GM15510 (cell line): ENCODE measurements around the gene SLC27A5.
A peak's percentile ranks its signal among the peaks of the same experiment; 100 is the strongest.

Experiments
- POLR2A ChIP-seq: IDR thresholded peaks from 3 replicates; pipeline ENCODE4 v1.6.1; 2011; ENCODE audit warnings: borderline replicate concordance; ENCODE audit not compliant: insufficient read length; ENCODE audit errors: extremely low read depth

SLC27A5 gene

GRCh38 chr19:58511353-58512208 lies at the start of gene SLC27A5:
Gene SLC27A5 (minus strand): TSS chr19:58511992. CDS start chr19:58511955, 37 bp downstream.
- TF ChIP-seq POLR2A: no peak

DNA sequence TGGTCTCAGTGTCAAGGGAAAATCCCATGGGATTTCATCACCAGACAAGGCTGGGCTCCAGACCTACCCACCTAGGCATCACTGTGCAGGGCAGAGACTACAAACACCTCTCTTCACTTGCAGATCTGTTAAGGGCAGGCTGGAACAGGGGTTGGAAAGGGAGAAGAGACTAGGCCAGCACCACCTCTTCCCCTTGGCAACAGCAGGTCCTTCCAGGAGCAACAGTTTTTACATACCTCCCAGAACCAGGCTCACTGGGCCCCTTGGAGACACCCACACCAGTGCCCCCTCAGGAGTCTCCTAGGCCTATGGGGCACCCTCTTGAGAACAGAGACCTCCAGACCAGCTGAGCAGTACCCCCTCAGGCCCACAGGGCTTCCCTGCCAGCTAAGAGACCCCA lies 49.1 kb upstream of the SLC27A5 start:
- no peak for TF ChIP-seq POLR2A

DNA sequence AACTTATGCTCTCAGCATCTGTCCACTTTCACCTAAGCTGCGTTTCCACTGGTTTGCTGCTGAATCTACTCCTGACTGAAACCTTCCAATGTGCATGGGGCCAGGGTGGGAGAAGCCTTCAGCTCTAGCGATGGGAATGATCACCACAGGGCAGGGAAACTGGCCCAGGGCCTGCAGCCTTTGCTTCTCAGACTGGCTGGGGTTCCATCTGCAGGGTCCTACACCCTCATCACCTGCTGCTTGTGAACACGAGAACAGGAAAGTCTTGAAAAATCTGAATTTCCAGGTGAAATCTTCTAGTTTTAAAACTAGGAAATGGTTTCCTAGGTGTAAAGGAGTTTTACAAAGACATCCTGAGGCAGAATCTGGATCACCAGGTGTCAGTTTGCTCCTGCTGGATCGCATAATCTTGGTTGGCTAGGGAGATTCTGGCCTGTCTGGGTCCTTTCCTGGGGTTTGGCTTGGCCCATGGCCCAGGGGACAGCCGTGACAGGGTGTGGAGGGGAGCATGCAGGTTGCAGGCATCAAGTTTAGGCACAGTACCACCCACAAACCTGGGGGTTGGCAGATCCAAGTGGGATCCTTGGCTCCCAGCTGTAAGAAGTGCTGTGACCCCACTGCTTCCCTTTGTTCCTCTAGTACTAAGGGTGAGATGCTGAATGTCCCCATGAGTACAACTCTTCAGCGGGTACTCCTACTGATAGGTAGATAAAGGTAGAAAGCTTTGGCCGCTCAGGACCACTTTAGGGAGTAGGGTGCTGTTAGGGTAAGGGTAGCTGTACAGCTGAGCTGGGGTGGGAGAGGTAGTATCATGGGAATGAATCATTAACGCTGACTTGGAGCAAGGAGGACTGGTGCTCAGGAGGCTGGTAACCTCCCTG lies 48.5 kb upstream of the SLC27A5 start:
- no peak for TF ChIP-seq POLR2A

DNA sequence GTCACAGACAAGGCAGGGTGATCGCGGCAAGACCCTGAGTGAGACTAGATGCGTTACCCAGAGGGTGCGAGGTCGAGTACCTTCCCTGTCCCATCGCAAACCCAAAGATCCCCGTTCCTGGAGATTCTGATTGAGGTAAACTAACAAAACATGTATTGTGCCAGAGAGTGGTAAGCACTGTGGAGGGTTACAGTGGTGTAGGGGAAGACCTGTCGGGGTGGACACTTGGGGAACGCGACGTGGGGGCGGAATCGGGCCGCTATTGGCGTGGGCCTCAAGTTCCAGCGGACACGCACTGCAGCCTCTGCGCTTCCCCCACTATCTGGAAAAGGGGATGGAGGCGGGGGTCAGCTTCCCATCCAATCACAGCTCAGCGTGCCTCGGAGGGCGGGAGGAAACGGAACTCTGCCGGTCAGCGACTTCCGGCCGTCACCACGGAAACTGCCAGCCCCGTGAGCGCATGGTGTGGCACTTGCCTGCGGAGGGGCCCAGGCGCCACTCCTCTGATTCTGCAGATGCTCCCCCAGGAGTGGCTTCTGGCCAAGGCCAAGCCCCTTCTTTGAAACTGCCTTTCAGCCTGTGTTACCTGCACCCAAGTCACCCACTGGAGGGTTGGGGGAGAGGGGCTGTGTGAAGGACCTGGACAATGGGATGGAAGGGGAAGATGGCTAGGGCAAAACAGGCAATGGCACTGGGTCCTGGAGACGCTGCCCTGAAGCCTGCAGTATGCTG lies 47.6 kb upstream of the SLC27A5 start:
- TF ChIP-seq POLR2A: peak; percentile 74

DNA sequence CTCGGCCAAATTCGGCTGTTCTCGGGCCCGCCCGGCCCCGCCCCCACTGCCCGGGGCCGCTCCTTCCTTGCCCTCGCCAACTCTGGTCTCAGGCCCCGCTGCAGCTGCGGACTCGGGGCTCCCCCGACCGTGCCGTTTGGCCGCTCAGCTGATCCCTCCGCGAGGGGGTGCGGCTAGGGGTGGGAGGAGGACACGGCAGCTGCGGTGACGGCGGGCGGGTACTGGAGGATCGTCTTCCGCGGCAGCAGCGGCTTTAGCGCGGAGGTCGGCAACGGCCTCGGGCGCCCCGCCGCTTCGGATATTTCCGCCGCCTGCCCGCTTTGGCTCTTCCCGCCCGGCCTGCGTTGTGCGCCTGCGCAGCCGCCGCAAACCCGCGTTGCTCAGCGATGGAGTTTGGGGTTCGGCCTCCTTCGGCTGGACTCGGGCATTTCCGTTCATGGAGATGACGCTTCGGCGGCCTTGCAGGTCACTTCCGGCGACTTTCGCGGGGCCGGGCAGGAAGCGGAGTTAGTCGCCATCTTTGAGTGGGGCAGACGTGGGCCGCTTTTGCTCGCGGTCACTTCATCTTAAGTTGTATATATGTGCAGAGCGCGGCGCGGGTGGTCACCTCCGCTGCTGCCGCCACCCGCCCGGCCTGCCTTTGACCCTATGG lies 47.0 kb upstream of the SLC27A5 start:
- TF ChIP-seq POLR2A: peak; percentile 71

GRCh38 chr19:58558066-58558622 lies 46.4 kb upstream of the SLC27A5 start, which contains the start of gene UBE2M:
Gene UBE2M (minus strand): TSS chr19:58558611. CDS start chr19:58558381, 230 bp downstream.
- TF ChIP-seq POLR2A: no peak

DNA sequence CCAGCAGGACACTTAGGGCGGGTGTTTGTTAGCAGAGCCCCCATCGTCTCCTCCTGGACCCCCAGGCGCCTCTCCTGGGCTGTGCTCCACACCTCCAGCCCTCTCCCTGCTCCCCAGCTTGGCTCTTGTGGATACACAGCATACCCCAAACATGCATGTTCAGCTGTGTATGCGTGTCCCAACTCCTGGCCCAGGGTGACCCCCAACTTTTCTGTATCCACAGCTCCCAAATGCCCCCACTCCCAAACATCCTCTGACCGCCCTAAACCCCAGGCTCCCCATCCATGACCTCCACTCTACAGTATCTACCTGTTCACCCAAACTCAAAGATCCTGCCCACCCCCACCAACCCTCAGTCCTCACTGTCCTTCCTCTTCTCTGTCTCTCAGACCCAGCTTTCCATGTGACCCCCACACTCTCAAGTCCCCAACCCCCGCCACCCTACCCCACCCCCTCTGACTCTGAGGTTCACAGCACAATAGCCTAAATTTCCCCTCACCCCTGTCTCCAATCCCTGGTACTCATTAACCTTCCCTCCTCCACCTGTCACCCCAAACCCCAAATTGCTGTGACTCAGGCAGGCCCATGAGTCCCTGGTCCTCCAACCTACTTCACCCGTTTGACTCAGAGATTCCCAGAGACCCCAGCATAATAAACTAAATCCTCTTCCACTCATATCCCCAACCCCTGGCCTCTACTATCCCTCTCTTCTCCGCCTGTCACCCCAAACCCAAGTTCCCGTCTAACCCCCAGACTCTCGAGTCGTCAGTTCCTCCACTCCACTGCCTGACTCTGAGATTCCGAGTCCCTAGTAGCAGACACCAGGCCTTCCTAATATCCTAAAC lies 45.7 kb upstream of the SLC27A5 start:
- no peak for TF ChIP-seq POLR2A

DNA sequence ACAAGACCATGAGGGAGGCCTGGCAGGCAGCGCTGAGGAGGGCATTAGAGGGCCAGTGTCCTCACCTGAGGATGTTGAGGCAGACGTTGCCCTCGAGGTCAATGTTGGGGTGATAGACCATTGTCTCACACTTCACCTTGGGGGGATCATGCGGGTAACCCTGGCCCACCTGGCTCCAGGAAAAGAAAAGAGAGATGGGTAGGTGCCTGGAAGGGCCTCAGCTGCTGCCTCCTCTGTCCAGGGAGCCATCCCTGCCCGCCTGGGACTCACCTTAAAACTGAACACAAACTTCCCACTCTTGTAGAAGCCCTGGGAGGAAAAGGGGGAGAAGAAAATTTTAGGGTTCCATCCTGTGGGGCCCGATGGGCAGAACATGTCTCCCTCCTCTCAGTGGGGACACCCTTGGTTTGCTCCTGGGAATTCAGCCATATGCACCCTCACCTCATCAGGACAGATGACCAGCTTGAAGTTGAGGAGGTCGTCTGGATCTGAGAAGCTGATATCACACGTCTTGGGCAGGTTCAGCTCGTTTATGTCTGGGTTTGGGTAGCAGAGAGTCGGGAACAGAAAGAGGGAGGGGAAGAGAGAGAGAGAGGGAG lies 44.9 kb upstream of the SLC27A5 start:
- TF ChIP-seq POLR2A: no peak

- TF ChIP-seq POLR2A: no peak
Measured at GRCh38 chr19:58555920-58556621, 44.3 kb upstream of the SLC27A5 start.

DNA sequence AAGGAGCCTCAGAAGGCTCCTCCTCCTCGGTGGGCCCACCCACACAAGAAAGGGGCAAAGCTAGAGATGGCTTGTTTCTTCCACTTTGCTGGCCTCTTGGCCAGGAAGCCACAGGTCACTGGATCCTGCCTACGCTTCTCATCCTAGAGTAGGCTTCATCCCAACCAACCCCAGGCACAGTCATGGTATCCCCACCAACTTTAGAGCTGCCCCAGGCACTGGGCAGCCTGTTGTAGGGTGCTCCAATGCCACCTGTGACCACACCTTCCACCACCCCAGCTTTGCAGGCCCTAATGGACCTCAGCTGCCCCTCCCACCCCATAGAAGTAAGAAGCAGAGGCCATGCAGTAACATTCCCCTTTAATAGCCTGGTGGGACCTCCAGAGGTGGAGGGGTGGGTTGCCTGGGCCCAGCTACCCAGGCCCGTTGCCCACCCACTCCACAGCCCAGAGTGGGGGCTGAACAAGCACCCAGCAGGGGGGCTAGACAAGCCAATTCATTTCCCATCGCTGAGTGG lies 43.6 kb upstream of the SLC27A5 start:
- TF ChIP-seq POLR2A: no peak

- peak; percentile 84 for TF ChIP-seq POLR2A
Measured at GRCh38 chr19:58554494-58555368, 42.9 kb upstream of the SLC27A5 start, which contains the start of gene CHMP2A. Gene CHMP2A (minus strand): TSS chr19:58555105. CDS start chr19:58554212, 893 bp downstream.
